Melanocyte of skin (primary cell): Measurements from ENCODE around the gene RGS21. TPM values are rescaled to one million over a fixed set of nuclear protein-coding genes. Genes with fewer than 3 reads are reported as not detected.

Source experiments
- total RNA-seq, 2 donors: library from RNA; depleted of rRNA; stranded (reverse); fragments of >200 nt; gene quantifications; 2 replicates each; pipeline ENCODE4 v1.2.3, GENCODE V29; 2012

RGS21 gene
- not detected for total RNA-seq

GRCh38 chr1:192316942-192317450 is at the start of gene RGS21:
TSS of gene RGS21 (plus strand) at chr1:192316992. CDS start at chr1:192343037, 26,045 bp downstream.

Other genes starting within 250 kb of the RGS21 start
- not detected for gene RGS18, start 158.5 kb upstream of the RGS21 start, total RNA-seq